ENCODE measurements around the gene TNIK.

TNIK gene

DNA sequence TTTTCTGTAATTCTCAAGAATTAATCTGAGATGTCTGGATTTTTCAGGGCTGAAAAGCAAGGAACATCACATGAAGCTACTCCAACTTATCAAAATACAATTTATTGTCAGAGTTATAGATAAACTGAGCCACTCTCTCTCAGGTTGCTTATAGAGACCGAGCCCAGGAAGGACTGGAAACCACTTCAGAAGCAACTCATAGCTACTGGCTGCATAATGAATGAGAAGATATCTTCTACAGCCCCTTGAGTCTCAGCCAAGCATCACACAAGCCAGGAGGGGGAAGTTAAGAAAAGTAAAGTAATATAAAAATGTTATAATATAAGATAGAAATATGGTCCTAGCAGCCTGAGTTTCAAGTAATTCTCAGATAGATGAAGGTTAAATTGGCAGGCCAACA, 186.0 kb downstream of the TNIK start:
- DNase-seq = no peak

DNA sequence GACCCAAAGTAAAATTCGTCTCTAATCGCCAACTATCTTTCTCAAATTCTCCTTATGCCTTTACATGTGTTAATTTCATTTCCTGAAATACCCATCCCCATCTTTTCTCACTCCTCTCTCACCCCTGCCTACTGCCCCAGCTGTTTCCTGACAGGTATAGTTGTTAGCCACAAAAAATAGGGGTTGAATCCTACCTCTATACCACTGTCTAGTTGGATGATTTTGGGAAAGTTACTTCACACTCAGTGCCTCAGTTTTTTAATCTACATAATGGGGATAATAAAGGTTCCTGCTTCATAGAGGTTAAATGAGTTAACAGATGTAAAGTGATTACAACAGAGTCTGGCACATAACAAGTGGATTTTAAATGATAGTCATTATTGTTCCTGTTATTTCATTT, 189.7 kb downstream of the TNIK start:
- DNase-seq = no peak

DNA sequence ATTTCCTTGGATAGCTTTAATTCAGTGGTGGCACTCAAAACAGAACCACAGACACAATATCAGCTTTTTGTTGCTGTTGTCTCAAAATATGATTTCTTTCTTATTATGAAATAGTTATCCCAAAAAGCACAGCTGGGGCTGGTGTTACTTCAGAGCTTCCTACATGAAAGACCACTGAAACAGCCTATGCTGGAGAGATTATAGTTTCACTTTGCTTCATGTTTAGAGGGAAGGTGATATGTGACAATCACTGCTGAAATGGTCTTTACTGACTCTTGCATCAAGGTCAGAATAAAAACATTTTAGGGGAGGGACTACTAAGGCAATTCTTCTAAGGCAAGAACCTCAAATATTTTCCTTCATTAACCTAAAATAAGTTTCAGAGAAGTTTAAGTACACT, 190.7 kb downstream of the TNIK start:
- DNase-seq = no peak

DNA sequence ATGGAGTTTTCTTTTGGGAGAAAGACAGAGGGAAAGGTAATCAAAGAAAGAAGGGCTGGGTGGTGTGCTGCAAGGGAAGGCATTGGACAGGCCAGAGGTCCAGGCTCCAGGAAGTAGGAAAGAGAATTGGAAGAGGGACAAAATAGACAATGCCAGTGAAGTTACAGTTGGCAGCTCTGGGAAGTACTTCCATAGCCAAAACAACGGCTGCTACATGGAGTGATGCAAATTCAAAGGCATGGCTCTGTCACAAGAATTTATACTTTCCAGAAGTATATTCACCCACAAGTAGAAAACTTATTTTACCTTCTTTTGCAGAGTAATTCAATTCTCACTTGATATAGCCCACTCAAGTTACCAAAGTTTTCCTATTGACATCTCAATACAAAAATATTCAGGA, 191.5 kb downstream of the TNIK start:
- no peak for DNase-seq

DNA sequence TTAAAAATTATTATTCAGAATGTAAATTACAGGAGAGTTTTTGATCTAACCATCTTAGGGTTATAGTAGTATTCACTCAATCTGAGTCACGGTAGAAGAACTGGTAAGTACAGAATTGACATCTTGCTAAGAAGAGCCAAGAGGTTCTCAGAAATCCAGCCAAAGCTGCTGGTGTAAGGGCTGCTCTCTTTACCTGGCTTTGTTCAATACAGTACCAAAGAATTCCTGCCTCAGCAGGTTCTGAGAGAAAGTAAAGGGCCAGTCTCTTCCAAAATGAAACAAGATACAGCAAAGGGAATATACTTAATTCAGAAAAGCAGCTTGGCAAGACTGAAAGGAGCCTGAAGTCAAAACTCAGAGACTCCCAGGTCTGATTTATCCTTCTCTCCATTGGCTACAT, 193.1 kb downstream of the TNIK start:
- DNase-seq = no peak

DNA sequence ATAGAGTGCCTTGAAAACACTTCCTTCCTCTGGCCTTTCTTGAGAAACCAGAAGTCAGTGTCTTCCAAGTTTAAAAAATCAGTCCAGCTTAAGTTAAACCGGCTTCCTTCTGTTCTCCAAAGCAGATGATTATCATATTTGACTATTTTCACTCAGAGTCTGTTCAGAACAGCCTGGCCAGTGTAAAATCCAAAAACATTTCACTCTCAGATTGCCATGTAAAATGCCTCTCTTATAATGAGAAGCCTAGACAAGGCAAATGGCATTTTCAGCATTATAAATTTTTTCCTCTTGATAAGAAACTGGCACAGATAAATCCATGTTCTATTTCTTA, 193.5 kb downstream of the TNIK start:
- no peak for DNase-seq

DNA sequence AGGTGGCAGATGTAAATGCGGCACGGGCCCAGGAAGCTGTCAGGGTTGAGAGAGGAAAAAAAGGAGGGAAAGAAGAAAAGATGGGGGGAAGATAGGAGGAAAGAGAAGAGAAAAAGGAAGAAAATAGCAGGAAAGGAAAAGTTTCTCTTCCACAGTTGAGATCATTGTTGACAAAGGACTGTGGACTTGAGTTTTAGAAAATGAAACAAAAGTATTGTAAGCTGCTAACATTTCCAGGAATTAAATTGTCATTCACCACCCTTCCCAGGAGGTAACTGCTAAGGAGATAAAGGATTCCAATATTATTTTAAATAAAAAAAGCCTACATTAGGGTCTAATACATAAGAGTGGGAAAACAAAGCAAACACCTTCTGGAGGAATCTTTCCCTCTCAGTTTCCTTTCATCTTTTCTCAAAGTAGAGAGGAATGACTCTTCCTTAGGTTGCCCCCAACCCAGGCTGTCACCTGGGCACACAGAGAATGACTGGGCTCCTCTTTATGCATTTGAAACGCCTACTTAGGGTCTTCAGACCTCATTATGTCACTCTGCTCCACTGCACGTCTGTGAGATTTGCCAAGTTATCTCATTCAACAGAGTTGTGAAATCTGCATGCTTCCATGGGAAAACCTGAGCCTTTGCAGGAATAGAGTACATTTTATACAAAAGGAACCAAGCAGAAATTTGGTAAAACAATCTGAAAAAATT, 194.0 kb downstream of the TNIK start:
- no peak for DNase-seq

DNA sequence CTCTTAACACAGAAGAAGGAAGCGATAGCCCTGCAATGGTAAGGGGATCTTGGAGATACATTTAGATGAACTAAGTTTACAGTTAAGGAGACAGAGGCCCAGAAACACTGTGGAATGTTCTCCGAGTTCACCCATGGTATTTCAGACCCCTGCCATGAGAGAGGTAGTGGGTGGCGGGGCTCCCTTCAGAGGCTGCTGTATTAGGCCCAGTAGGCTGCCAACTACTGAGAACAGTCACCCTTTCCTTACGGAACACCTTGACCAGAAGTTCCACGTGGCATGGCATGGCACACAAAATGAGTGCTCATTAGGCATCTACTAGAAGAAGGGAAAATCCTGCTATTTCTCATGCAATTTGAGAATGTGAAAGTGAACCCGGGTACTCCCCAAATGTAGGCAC, 195.4 kb downstream of the TNIK start:
- DNase-seq = no peak

DNA sequence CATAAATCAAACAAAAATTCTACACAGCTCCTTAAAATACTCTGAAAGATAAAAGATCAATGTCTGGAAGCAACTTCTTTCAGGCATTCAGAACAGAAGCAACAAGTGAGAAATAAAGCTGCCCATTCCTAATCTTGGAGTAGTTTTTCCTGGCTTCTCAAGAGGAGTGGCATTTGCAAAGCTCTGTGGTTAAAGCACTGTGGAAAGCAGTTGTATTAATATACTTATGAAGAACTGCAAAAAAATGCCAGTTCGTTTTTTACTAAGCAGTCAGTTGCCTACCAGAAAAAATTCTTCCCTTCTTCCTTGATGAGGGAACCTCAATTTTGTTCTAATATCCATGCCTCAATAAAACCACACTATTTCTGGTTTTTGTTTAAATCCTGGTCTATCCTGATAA, 197.8 kb downstream of the TNIK start:
- DNase-seq = no peak

DNA sequence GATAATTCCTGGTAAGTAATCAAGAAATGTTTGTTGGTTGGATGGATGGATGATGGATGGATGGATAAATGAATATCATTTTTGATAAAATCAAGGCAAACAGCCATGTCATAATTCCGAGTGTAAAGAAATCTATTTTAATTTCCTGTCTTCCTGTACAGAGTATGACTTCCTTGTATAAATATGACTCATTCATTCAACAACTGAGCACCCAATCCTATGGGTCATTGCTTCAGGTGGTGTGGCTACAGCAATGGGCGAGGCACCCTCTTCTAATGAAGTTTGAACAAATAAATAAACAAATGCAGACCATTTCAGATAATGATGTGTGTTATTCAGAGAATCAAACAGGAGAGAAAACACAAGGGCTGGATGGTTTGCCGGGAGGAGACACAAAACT, 198.7 kb downstream of the TNIK start:
- no peak for DNase-seq

DNA sequence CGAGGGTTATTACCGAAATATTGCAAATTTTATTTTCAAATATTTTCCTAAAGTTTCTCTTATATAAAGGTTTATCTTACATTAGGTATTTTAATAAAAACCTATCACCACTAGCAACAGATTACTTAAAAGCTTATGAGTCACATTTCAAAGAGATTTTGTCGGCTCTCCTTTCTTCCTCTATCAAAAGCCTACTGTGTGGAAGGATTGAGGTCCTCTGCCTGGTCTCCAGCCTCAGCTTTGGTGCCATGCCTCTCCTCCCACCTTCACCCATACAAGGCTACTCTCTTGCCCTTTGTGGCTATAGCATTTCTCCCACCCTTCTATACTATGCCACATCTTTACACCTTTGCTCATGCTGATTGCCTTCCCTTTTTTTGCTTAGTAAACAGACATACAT, 199.3 kb downstream of the TNIK start:
- DNase-seq = no peak

DNA sequence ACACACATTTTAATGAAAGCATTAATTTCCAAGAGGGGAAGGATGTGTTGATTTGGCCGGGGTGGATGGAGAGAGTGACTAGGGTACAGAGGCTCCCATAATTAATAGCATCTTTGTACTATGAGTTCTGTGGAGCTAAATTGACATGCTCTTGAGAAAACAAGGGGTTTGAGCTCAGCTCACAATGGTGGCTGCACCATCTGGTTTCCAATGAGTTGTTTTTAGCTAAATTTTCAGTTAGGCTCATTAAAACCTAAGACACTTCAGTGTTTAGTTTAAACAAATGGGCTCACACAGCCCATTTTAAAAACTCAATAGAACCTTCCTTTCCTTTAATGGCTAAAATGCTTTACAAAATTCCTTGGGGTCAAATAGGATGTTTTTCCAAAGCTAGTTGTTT, 199.7 kb downstream of the TNIK start:
- no peak for DNase-seq

DNA sequence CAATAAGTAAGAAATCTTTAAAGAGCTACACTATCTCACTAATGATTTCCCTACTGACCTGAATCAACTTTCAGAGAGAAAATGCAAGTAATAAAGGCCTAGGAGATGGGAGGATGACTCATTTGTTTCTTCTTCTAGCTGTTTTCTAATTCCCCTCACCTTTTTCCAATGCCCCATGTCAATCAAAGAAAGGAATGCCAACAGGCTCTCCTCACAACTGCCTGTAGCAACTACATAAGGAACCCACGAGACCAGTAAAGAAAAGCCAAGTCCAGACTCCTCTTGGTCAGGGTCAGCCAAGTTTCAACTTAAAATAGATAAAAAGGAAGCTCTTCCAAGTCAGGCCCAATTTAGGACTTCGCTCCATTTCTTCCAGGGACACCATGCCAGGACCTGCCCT, 201.9 kb downstream of the TNIK start:
- no peak for DNase-seq

DNA sequence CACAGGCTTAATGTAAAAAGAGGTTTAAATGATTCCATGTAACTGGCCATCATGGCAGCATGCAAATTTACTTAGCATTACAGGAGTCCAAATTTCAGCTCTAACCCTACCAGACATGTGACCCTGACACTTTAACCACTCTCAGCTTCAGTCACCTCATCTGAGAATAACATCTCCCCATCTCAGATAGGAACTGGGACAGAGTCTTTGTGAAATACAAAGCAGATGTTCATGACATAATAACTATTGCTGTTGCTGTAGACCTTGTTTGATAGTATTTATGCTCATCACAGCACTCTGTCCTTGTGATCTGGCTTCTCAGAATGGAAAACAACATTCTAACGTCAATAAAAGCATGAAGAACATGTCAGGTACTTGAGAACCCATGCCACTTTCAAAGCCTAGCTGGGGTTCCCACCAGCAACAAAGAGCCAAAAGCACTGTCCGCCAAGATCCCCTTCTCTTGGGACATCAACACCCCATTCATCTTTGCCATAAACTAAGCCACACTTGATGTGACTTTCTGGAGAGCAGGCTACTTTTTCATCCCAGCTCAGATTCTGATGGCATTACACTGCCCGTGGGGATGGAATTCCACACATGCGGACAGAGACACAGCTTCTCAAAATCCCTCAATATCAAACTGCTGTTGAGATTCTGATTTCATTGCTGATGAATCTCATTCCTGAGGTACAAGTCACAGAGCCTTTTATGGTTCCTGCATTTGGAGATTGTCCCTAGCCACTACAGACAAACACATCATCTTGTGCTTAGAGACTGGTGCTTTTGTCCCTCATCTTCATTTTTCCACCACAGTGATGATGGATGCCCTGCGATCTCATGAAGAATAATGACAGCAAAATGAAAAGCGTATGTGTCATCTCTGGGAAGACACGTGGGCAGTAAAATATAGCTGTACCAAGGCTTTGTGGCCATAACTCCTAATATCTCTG, 202.7 kb downstream of the TNIK start:
- DNase-seq = no peak

DNA sequence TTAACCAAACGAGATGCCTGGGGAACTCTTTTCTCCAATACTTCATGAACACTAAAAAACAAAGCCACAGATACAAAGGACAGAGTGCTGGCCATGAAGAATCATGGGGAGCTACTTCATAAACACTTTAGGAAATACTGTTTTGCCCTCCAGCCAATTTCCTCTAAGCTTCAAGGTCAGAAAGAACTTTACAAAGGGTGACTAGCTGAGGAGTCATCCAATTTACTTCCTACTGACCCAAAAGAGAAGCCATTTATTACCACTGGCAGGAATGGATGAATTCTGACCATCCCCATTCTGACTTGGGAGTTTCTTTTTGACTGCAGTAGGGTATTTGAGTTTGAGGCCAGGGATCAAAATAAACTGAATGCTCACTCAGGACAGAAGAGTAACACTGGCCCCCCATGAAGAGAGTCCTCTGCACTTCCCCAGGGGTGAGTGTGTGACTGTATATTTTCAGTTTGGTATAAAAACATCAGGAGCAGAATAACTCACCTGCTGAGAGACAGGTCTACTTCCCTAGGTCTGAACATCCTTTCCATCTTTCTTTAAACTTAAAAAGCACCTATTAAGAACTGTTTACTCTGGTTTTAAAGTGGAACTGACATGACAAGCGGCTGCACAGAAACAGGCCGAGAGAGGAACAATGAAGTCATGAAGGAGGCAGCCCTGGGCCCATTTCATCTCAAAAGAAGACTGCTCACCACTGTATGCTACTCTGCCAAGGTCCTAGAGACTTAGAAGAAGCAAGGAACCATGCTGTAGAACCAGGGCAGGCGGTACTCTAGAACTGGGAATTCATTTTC, 203.6 kb downstream of the TNIK start:
- DNase-seq = no peak

DNA sequence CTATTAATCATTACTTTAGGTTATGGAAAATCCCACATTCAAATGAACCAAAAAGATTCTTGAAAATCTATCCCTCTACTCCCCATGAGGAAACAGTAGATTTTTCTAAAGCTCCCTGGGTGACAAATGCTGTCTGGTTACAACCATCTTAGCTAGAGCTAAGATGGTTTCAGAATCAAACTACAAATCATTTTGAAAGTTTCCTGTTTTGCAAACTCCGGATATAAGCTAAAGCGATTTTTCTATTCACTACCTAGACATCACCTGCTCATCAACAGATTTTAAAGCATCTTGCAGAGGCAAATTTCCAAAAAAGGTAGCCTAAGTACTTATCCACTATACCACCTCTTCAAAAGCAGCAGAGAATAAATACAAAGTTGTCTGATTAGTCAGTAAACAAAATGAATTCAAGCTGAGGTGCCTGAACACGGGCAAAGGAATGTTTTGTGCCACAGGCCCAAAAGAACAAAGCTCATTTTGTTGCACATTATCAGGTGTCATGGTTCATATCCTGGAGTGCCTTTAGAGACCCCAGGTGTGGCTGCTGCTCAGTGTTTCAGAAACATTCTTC, 204.9 kb downstream of the TNIK start:
- DNase-seq = peak; percentile 39

DNA sequence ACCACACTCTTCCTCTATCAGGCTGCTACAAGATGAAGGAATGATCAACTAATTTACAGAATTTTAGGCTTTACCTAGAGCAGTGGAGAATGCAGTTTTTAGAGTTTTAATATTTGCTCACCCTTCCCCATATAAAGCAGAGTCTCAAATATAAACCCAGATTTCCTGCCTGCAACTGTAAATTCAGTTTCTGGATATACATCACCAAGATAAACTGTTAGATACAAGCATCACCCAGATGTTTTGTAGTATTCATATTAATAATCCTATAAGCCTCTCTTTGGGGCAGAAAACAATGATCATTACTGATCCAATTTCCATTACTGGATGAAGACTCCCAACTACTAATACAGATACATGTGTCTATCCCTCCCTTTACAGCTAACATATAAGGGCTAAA, 205.9 kb downstream of the TNIK start:
- DNase-seq = no peak

DNA sequence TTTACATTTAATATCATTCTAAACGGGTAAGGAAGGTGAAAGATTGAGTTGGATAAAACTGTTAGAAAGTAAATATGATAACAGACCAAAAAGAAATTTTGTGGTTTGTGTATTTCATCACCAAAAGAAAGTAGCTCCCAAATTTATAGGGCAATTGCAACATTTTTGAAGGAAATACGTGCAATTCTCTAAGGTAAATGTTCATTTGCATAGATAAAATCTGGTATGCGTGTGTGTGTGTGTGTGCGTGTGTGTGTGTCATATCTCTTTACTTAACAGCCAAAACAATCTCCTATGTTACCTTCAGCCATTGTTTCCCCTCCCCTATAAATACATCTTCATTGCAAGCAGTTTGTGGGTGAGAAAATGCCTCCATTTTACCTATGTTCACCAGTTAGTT, 208.4 kb downstream of the TNIK start:
- DNase-seq = no peak

DNA sequence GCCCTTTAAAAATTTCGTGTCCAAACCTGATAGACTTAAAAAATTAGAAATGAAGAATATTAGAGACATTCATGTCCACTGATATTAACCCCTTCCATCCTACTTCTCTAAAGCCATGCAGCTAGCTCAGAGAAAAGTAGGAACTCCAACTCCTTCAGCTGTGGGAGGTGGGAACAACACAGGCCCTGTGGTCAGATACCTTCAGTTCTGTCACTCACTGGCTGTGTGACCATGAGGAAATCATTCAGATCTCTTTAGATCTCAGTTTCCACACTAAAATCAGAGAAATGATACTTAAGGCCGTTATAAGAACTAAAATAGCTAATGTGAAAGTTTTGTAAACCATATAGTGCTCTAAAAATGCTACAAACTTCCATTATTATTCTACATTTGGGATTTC, 209.8 kb downstream of the TNIK start:
- no peak for DNase-seq

DNA sequence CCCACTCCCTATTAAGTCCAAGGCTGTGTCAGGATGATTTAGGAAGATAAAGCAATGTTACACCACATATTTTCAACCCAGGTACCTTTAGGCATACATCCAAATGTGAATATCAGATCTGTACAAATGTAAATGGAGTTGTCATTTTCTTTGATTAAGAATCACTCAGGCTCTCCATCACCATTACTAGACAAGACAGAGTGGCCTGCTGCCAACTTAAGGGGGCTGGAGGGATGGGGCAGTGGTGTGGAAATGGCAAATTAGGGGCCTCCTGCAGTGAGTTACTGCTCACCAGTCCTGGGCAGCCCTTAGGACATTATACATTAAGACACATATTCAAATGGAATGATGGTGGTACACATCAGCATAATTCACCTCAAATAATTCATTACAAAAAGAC, 211.0 kb downstream of the TNIK start:
- DNase-seq = no peak

DNA sequence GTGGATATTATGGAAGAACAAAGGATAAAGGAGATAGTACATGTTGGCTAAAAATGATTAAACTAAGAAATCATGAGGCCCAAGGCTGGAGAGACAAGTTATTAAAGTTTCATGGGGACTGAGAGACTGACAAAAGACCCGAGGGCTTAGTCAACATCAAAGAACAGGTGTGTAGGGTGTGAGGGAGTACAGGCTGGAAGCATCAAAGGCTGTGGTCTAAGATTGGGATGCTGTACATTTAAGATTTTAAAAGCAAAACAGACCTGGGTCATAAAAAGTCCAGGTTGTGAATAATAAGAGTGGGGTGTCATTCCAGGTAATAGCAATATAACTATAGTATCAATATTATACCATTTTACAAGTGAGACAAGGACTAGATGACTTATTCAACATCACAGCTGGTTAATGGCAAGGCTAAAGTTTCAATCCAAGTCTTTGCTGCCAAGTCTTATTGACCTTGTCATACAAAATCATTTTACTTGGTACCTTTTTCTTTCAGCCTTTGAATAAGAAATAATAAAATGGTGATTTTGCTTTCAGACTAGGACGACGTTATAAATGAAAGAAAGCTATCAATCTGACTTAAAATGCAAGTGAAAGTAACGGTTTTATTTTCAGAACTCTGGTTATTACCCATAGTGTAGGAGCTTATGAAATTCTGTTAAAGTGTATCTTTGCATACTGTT, 211.6 kb downstream of the TNIK start:
- DNase-seq = no peak

Measured in NCI-H510A treated with DMSO at 0.1 percent for 48 hours (cell line).